Esophagus squamous epithelium (tissue), 5 donors: ENCODE data around the gene XAGE2. TPM values are rescaled to one million over a fixed set of nuclear protein-coding genes. Genes with fewer than 3 reads are reported as not detected.

Experiments
- DNase-seq: peaks from one replicate; lab custom pipeline; 2025; lab: John Stamatoyannopoulos, UW
- H3K27ac ChIP-seq, 4 donors: fragments of 200-600 bp; sonication (generic); one replicate each; pipeline ENCODE4 v1.5.1; 2016 to 2019; ENCODE audit warnings: mild to moderate bottlenecking in 1 of 4
- H3K27me3 ChIP-seq, 4 donors: fragments of 200-600 bp; sonication (generic); 1 replicate in 3 of 4; 2 replicates in 1 of 4; pipeline versions ENCODE4 v1.5.1 to v1.6.0; 2017 to 2021; ENCODE audit warnings: antibody characterized with exemption in 1 of 4
- H3K36me3 ChIP-seq, 3 donors: fragments of 200-600 bp; sonication (generic); one replicate each; pipeline ENCODE4 v1.5.1; 2016 to 2019
- H3K4me1 ChIP-seq, 3 donors: fragments of 200-600 bp; sonication (generic); one replicate each; pipeline ENCODE4 v1.5.1; 2017 to 2019
- H3K4me3 ChIP-seq, 4 donors: fragments of 200-600 bp; sonication (generic); 1 replicate in 3 of 4; 2 replicates in 1 of 4; pipeline ENCODE4 v1.5.1; 2016 to 2019; ENCODE audit warnings: mild to moderate bottlenecking in 2 of 4, moderate library complexity in 1 of 4
- H3K9me3 ChIP-seq, 3 donors: fragments of 200-600 bp; sonication (generic); one replicate each; pipeline ENCODE4 v1.5.1; 2016 to 2019
- POLR2A ChIP-seq, 4 donors: fragments of 450-650 bp; IDR thresholded peaks; one replicate each; pipeline ENCODE4 v1.6.1; 2017; ENCODE audit warnings: antibody characterized with exemption in 4 of 4, mild to moderate bottlenecking in 4 of 4, moderate library complexity in 3 of 4
- WGBS, 2 donors: methylation state at CpG; one replicate each; pipeline ENCODE4 v1.1.5; 2018; 5-methylcytosine and 5-hydroxymethylcytosine counted together
- intact Hi-C: fragments of 100-400 bp; cut with DNase I; formaldehyde crosslinking; loops from one replicate; pipeline ENCODE4 v1.15.0; 2022
- small RNA-seq, 4 donors: library from RNA; depleted of rRNA; stranded (forward); fragments of <200 nt; gene quantifications; one replicate each; pipeline ENCODE3, GENCODE V24; 2016
- total RNA-seq, 4 donors: library from RNA; depleted of rRNA; stranded (reverse); fragments of >200 nt; gene quantifications; one replicate each; pipeline ENCODE4 v1.1.0, GENCODE V29; 2016
- TF ChIP-seq, protein P1 (sequence below), 6 experiments: fragments of 450-650 bp in 4 of 6; fragments of 200-600 bp in 2 of 6; sonication (generic) in 2 of 6; IDR thresholded peaks; one replicate each; pipeline ENCODE4 v1.5.1; 2016 to 2019; ENCODE audit warnings: antibody characterized with exemption in 6 of 6, mild to moderate bottlenecking in 4 of 6, moderate library complexity in 4 of 6
- donor health status: DM: yes; HTN: yes; CAD: no.

XAGE2 gene
- total RNA-seq, 4 donors from 2014 or later, result not detected

GRCh38 chrX:52424656-52425055 is 55.8 kb downstream of the XAGE2 start:
- intact Hi-C loops, result no loop called here
- no peaks in the 10 kb centered on the region for H3K36me3 ChIP-seq
- DNase-seq, result no peak
- H3K27me3 ChIP-seq, result no peaks in the 10 kb centered on the region
- H3K4me3 ChIP-seq, result no peak overlapping the region
- no peaks in the 10 kb centered on the region for H3K9me3 ChIP-seq
- no peak overlapping the region for H3K27ac ChIP-seq
- TF ChIP-seq, protein P1, sequence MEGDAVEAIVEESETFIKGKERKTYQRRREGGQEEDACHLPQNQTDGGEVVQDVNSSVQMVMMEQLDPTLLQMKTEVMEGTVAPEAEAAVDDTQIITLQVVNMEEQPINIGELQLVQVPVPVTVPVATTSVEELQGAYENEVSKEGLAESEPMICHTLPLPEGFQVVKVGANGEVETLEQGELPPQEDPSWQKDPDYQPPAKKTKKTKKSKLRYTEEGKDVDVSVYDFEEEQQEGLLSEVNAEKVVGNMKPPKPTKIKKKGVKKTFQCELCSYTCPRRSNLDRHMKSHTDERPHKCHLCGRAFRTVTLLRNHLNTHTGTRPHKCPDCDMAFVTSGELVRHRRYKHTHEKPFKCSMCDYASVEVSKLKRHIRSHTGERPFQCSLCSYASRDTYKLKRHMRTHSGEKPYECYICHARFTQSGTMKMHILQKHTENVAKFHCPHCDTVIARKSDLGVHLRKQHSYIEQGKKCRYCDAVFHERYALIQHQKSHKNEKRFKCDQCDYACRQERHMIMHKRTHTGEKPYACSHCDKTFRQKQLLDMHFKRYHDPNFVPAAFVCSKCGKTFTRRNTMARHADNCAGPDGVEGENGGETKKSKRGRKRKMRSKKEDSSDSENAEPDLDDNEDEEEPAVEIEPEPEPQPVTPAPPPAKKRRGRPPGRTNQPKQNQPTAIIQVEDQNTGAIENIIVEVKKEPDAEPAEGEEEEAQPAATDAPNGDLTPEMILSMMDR (IDR thresholded peaks at IDR 0.05), result no peak
- no peak for TF ChIP-seq POLR2A (IDR thresholded peaks at IDR 0.05)
- 100% methylated on average over 1 of the region's 1 CpG; no CpG with 5 or more reads in 1 of the 2 donors for WGBS, 2 donors
- no peaks in the 10 kb centered on the region for H3K4me1 ChIP-seq

Small RNAs within 50 kb of the gene (small RNA-seq; reads per million reads assigned to genes)
- gene MIR8088, result 0 reads per million in 4 donors

Other genes starting within 250 kb of the XAGE2 start
- gene MAGED4, start 184.1 kb upstream of the XAGE2 start, total RNA-seq, result 1 to 10 TPM in 1 of 4 donors, under 1 TPM in 3; 0.23 to 1.1 (median 0.74) TPM
- gene XAGE1A, start 126.8 kb downstream of the XAGE2 start, total RNA-seq, result not detected
- gene XAGE1B, start 148.0 kb downstream of the XAGE2 start, total RNA-seq, result not detected